ENCODE results near the gene DDAH1.

Gene DDAH1

DNA sequence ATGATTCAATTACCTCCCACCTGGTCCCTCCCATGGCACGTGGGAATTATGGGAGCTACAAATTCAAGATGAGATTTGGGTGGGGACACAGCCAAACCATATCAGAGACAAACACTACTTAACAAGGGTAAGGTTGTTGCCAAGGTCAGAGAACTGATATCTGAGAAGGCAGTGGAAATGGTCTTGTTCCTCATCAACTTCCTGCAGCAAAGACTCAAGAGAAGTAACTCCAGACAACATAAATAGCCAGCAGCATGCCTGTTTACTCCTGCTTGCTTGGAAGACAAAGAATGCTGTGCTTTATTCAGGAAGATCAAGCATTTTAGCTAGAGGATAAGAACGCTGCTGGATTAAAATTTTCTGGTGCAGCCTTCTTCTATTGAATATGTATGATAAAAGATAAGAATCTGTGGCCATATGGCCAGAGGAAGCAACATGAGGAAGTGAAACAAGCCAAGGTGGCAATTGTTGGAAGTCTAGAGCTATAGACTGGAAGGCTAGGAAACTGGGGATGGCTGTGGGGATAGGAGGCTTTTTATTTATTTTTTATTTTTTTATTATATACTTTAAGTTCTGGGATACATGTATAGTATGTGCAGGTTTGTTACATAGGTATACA is 36.4 kb downstream of the DDAH1 start:
- Histone ChIP-seq H4K20me1 (ENCODE audit: insufficient read depth, low read length, poor library complexity, severe bottlenecking) (no peaks in the 10 kb centered on the region), H3K4me3 (ENCODE audit: low read length, poor library complexity, severe bottlenecking) (no peak overlapping the region), H2AFZ (ENCODE audit: low read length) (no peak overlapping the region), H3K36me3 (ENCODE audit: insufficient read depth, low read length) (no peaks in the 10 kb centered on the region), H3K9me3 (ENCODE audit: insufficient read depth, low read depth, low read length) (no peaks in the 10 kb centered on the region; the same call in 1 of the 2 replicates), H3K27me3 (ENCODE audit: insufficient read depth, low read length, poor library complexity, severe bottlenecking) (no peaks in the 10 kb centered on the region), H3K9ac (ENCODE audit: low read depth, low read length, poor library complexity, severe bottlenecking) (no peak overlapping the region), H3K79me2 (ENCODE audit: insufficient read depth, low read length) (no peaks in the 10 kb centered on the region), H3K4me1 (ENCODE audit: insufficient read depth, low read length, poor library complexity, severe bottlenecking) (no peaks in the 10 kb centered on the region), H3K4me2 (ENCODE audit: low read depth, low read length, poor library complexity, severe bottlenecking) (no peak overlapping the region), H3K9me2 (replicated peaks; ENCODE audit: low read depth, low read length) (no peaks in the 10 kb centered on the region), H3F3A (ENCODE audit: low read depth) (no peaks in the 10 kb centered on the region)
- TF ChIP-seq, protein P1, sequence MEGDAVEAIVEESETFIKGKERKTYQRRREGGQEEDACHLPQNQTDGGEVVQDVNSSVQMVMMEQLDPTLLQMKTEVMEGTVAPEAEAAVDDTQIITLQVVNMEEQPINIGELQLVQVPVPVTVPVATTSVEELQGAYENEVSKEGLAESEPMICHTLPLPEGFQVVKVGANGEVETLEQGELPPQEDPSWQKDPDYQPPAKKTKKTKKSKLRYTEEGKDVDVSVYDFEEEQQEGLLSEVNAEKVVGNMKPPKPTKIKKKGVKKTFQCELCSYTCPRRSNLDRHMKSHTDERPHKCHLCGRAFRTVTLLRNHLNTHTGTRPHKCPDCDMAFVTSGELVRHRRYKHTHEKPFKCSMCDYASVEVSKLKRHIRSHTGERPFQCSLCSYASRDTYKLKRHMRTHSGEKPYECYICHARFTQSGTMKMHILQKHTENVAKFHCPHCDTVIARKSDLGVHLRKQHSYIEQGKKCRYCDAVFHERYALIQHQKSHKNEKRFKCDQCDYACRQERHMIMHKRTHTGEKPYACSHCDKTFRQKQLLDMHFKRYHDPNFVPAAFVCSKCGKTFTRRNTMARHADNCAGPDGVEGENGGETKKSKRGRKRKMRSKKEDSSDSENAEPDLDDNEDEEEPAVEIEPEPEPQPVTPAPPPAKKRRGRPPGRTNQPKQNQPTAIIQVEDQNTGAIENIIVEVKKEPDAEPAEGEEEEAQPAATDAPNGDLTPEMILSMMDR (conservative IDR thresholded peaks at IDR 0.05; ENCODE audit: low read length), result no peak
- TF ChIP-seq EZH2phosphoT487 (IDR thresholded peaks at IDR 0.05; ENCODE audit: borderline replicate concordance), result no peak

DNA sequence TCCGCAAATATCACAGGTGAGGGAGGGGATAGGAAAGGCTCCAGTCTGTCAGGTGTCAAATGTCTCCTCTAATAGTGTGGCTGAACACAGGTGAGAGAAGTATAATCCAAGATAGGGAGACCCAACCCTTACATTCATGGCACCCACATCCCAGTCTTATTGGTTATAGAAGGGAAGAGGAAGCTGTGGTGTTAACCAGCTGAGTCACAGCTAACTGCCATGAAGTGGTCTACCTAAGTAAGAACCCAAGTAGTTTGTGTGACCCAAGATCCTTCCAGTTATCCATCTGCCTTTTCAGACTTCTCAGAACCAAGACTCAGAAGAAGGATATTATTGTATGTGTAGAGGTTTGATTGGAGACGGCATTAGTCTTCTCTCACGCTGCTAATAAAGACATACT is 37.1 kb downstream of the DDAH1 start:
- Histone ChIP-seq H3K27me3 (ENCODE audit: insufficient read depth, low read length, poor library complexity, severe bottlenecking) (no peaks in the 10 kb centered on the region), H3K79me2 (ENCODE audit: insufficient read depth, low read length) (no peaks in the 10 kb centered on the region), H2AFZ (ENCODE audit: low read length) (no peak overlapping the region), H4K20me1 (ENCODE audit: insufficient read depth, low read length, poor library complexity, severe bottlenecking) (no peaks in the 10 kb centered on the region), H3K4me3 (ENCODE audit: low read length, poor library complexity, severe bottlenecking) (no peak overlapping the region), H3K4me2 (ENCODE audit: low read depth, low read length, poor library complexity, severe bottlenecking) (no peak overlapping the region), H3K9me2 (replicated peaks; ENCODE audit: low read depth, low read length) (no peaks in the 10 kb centered on the region), H3K9ac (ENCODE audit: low read depth, low read length, poor library complexity, severe bottlenecking) (no peak overlapping the region), H3K4me1 (ENCODE audit: insufficient read depth, low read length, poor library complexity, severe bottlenecking) (no peaks in the 10 kb centered on the region), H3K36me3 (ENCODE audit: insufficient read depth, low read length) (no peaks in the 10 kb centered on the region), H3K9me3 (ENCODE audit: insufficient read depth, low read depth, low read length) (no peaks in the 10 kb centered on the region; the same call in 1 of the 2 replicates), H3F3A (ENCODE audit: low read depth) (no peaks in the 10 kb centered on the region)
- TF ChIP-seq EZH2phosphoT487 (IDR thresholded peaks at IDR 0.05; ENCODE audit: borderline replicate concordance), result no peak
- TF ChIP-seq, protein P1 (conservative IDR thresholded peaks at IDR 0.05; ENCODE audit: low read length), result no peak

DNA sequence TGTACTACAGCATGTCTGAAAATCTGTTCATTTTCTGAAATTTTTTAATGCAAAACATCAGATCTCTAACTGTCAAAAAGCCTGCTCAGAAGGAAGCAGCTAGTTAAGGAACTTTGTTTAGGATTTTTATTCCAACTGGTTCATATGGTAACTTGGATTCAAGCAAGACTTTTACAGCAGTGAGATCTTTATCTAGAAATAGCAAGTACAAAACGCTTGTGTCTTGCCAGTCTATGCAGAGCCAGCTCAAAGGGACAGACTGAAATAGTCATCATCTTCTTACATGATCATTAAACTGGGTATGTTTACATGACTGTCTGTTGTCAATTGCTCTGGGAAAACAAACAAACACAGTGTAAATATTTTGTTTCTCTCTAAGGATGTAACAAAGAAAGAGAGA is 37.6 kb downstream of the DDAH1 start:
- H3K27me3 ChIP-seq (ENCODE audit: insufficient read depth, low read length, poor library complexity, severe bottlenecking), result no peaks in the 10 kb centered on the region
- H3K4me1 ChIP-seq (ENCODE audit: insufficient read depth, low read length, poor library complexity, severe bottlenecking), result no peaks in the 10 kb centered on the region
- no peak overlapping the region for H3K9ac ChIP-seq (ENCODE audit: low read depth, low read length, poor library complexity, severe bottlenecking)
- no peaks in the 10 kb centered on the region for H3K36me3 ChIP-seq (ENCODE audit: insufficient read depth, low read length)
- H4K20me1 ChIP-seq (ENCODE audit: insufficient read depth, low read length, poor library complexity, severe bottlenecking), result no peaks in the 10 kb centered on the region
- H2AFZ ChIP-seq (ENCODE audit: low read length), result no peak overlapping the region
- H3K9me3 ChIP-seq (ENCODE audit: insufficient read depth, low read depth, low read length), result no peaks in the 10 kb centered on the region; the same call in 1 of the 2 replicates
- H3K9me2 ChIP-seq (replicated peaks; ENCODE audit: low read depth, low read length), result no peaks in the 10 kb centered on the region
- H3F3A ChIP-seq (ENCODE audit: low read depth), result no peaks in the 10 kb centered on the region
- TF ChIP-seq, protein P1 (conservative IDR thresholded peaks at IDR 0.05; ENCODE audit: low read length), result no peak
- TF ChIP-seq EZH2phosphoT487 (IDR thresholded peaks at IDR 0.05; ENCODE audit: borderline replicate concordance), result no peak
- no peak overlapping the region for H3K4me2 ChIP-seq (ENCODE audit: low read depth, low read length, poor library complexity, severe bottlenecking)
- H3K4me3 ChIP-seq (ENCODE audit: low read length, poor library complexity, severe bottlenecking), result no peak overlapping the region
- no peaks in the 10 kb centered on the region for H3K79me2 ChIP-seq (ENCODE audit: insufficient read depth, low read length)
